Measurements from ENCODE around the gene GTF2A1. TPM values are rescaled to one million over a fixed set of nuclear protein-coding genes. Genes with fewer than 3 reads are reported as not detected.

GTF2A1 gene
- total and polyA plus RNA-seq, 8 donors: 2.0 to 73.5 (median 8.4) TPM

- Histone ChIP-seq H3K4me1 (peaks cover 0 to 13% (median 6%) of the 10 kb centered on the region in 4 donors), H3K36me3 (peaks cover 0 to 3% (median 0%) of the 10 kb centered on the region in 4 donors), H3K27me3 (no peaks in the 10 kb centered on the region), H3K27ac (no peak overlapping the region), H3K4me3 (no peak overlapping the region), H3K9me3 (no peaks in the 10 kb centered on the region)
- WGBS, 5 donors: 54 to 66% (median 56%) methylated on average over 3 of the region's 3 CpGs
- DNase-seq: no peak
- TF ChIP-seq POLR2A (IDR thresholded peaks at IDR 0.05): no peak
- TF ChIP-seq EP300 (IDR thresholded peaks at IDR 0.05): no peak
- no peak for TF ChIP-seq POLR2AphosphoS5 (IDR thresholded peaks at IDR 0.05)
- no peak for TF ChIP-seq CTCF (IDR thresholded peaks at IDR 0.05)
- intact Hi-C loops (cut with DNase I; ENCODE audit: low total_unique reads): no loop called here
These were observed 47.3 kb upstream of the GTF2A1 start for GRCh38 chr14:81268016-81268416.

GRCh38 chr14:81265636-81266169 lies 44.9 kb upstream of the GTF2A1 start:
- no peak for DNase-seq
- Histone ChIP-seq H3K36me3 (peaks cover 0 to 3% (median 0%) of the 10 kb centered on the region in 4 donors), H3K27ac (no peak overlapping the region), H3K27me3 (no peaks in the 10 kb centered on the region), H3K4me3 (no peak overlapping the region), H3K9me3 (no peaks in the 10 kb centered on the region), H3K4me1 (peaks cover 0 to 13% (median 6%) of the 10 kb centered on the region in 4 donors)
- intact Hi-C loops (cut with DNase I; ENCODE audit: low total_unique reads): no loop called here
- WGBS, 5 donors: 73 to 80% (median 78%) methylated on average over 3 of the region's 3 CpGs
- TF ChIP-seq EP300 (IDR thresholded peaks at IDR 0.05) (no peak), POLR2AphosphoS5 (IDR thresholded peaks at IDR 0.05) (no peak), POLR2A (IDR thresholded peaks at IDR 0.05) (no peak), CTCF (IDR thresholded peaks at IDR 0.05) (no peak)

DNA sequence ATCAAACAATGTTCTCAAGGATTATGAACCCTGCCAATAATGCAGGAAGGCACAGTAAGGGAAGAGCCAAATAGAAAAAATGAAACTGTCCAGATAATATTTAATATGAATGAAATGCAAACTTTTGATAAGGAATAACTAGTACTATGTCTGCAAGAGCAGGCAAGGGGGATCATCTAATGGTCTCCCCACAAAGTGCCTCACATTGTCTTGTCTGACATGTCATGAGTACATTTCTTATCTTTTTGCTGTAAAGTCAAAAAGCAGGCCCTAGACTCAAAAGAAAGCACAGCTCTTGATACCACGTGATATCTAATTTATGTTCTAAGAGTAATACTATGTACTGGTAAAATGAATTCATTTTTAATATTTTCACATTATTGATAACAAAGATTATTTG lies 43.9 kb upstream of the GTF2A1 start:
- H3K4me3 ChIP-seq: no peak overlapping the region
- no peak for DNase-seq
- H3K9me3 ChIP-seq: no peaks in the 10 kb centered on the region
- intact Hi-C loops (cut with DNase I; ENCODE audit: low total_unique reads): no loop called here
- no peak overlapping the region for H3K27ac ChIP-seq
- H3K27me3 ChIP-seq: no peaks in the 10 kb centered on the region
- peaks cover 0 to 7% (median 5%) of the 10 kb centered on the region in 4 donors for H3K4me1 ChIP-seq
- peaks cover 0 to 3% (median 0%) of the 10 kb centered on the region in 4 donors for H3K36me3 ChIP-seq
- no peak for TF ChIP-seq CTCF (IDR thresholded peaks at IDR 0.05)
- TF ChIP-seq POLR2AphosphoS5 (IDR thresholded peaks at IDR 0.05): no peak
- TF ChIP-seq EP300 (IDR thresholded peaks at IDR 0.05): no peak
- TF ChIP-seq POLR2A (IDR thresholded peaks at IDR 0.05): no peak
- 70 to 89% (median 81%) methylated on average over 1 of the region's 1 CpG for WGBS, 5 donors

- H3K27me3 ChIP-seq: no peaks in the 10 kb centered on the region
- no peaks in the 10 kb centered on the region for H3K9me3 ChIP-seq
- H3K36me3 ChIP-seq: peaks cover 0 to 3% (median 0%) of the 10 kb centered on the region in 4 donors
- no peak for DNase-seq
- TF ChIP-seq EP300 (IDR thresholded peaks at IDR 0.05): no peak
- H3K4me1 ChIP-seq: no peaks in the 10 kb centered on the region
- H3K27ac ChIP-seq: no peak overlapping the region
- intact Hi-C loops (cut with DNase I; ENCODE audit: low total_unique reads): no loop called here
- no peak overlapping the region for H3K4me3 ChIP-seq
- WGBS, 5 donors: 50 to 76% (median 62%) methylated on average over 4 of the region's 4 CpGs
These were observed 43.1 kb upstream of the GTF2A1 start for GRCh38 chr14:81263777-81264410.

DNA sequence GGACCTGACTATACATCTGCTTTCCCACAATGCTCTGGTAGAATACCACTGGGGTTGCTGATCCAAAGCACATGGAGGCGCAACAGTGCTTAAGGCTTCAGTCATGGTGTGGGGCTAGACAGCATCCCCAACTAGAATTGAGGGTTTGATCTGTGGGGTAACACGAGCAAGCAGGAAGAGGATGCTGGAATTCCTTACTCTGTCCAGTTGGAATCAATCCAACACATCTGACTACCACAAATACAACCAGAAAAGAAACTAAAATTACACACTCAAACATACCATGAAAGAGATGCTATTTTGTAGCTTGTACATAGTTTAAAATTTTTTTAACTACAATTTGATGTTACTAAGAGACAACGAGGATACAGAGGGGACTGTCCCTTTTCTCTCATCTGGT lies 40.4 kb upstream of the GTF2A1 start:
- DNase-seq: peak in 1 of 2 donors; percentile 26
- WGBS, 5 donors: 64 to 77% (median 70%) methylated on average over 3 of the region's 3 CpGs
- intact Hi-C loops (cut with DNase I; ENCODE audit: low total_unique reads): no loop called here

More for the DNA sequence above, 40.4 kb upstream of the GTF2A1 start:
- no peaks in the 10 kb centered on the region for H3K9me3 ChIP-seq
- no peaks in the 10 kb centered on the region for H3K36me3 ChIP-seq
- no peak overlapping the region for H3K4me3 ChIP-seq
- H3K27me3 ChIP-seq: no peaks in the 10 kb centered on the region
- H3K27ac ChIP-seq: no peak overlapping the region
- no peak for TF ChIP-seq POLR2AphosphoS5 (IDR thresholded peaks at IDR 0.05)
- no peak for TF ChIP-seq EP300 (IDR thresholded peaks at IDR 0.05)
- no peak for TF ChIP-seq POLR2A (IDR thresholded peaks at IDR 0.05)
- TF ChIP-seq CTCF (IDR thresholded peaks at IDR 0.05): no peak
- H3K4me1 ChIP-seq: no peaks in the 10 kb centered on the region
